HG03354 (cell line): ENCODE results near the gene TMEM143.
"Not testable (repeated sequence)": the region's sequence is repeated elsewhere in the genome, so short reads cannot be mapped to it uniquely, and the experiment has no call there.

ENCODE experiments used
- ATAC-seq: cut with Tn5 transposase; IDR thresholded peaks from one replicate; pipeline ENCODE4 v1.9.1; 2021; ENCODE audit warnings: mild to moderate bottlenecking; ENCODE audit not compliant: unreplicated experiment, poor library complexity, severe bottlenecking

Gene TMEM143

DNA sequence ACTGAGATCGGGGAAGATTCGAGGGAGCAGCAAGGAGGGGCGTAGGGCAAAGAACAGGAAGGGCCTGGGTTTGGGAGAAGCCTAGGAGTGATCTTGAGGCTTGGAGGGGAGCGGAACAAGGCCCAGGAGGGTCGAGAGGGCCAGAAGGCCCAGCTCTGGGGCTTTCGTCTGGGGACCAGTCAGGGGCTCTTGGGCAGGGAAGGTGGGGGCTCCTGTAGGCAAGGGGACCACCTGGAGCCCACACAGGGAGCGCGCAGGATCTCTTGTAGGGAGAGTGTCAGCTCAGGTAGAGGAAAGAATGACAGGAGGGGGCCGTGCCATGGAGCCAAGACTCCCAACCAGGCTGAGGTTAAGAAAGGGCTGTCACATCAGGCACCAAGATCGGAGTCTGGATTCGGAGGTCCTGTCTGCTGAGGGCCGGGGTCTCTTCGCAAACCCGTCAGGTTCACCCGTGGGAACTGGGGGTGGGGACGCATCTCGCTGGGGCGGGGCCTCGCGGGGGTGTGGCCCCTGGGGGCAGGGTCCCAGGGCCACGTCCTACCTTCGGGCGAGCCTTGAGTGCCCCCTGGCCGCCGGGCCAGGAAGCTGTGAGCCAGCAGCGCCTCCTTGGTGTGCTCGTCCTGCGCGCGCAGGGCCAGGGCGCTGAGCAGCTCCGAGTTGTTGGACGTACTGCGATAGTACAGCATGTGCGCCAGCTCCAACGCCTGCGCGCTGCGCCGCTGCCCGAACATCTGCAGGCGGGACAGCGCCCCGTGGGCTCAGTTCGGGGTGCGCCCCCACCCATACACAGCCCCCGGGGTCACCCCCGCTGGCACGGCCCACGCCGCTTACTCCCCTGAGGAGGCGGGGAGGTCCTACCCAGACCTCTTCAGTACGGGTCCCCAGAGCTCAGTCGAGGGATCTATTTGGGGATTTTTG, 30.0 kb downstream of the TMEM143 start:
- peak; percentile 54 for ATAC-seq

DNA sequence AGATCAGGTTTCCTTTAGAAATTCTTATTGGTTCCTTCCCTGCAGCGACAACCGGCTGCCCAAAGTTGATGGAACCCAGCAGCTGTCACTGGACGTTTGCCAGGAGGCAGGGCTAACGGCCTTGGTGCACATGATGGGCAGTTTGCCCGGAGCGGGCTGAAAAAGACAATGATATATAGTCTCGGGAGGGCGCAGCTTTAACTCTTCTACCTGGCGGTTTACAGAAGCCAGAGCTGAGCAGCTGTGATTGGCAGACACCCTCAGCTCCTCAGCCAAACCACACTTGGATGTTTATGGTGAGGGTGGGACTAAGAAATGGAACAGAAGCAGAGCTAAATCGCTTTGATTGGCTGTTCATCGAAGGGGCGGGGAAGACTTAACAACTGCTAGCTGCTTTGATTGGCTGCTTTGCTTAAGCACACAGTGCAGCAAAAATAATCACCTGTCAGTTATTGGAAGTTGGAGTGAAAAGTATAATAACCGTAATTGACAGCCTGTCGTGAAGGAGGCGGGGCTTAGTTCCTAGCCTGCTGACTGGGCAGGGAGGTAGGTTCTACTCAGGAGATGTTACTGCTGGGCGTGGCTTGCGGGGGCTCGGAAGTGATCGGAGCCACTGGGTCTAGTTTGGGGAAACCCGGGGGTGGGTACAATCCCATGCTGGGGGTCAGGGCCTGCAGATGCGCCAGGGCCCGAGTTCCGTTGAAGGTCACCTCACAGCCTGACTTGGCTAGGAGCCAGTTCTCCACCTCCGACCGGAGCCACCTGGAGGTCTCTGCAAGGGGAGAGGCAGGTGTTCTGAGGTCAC, 30.9 kb downstream of the TMEM143 start:
- ATAC-seq = peak; percentile 60

GRCh38 chr19:48332351-48332661, 31.4 kb downstream of the TMEM143 start:
- ATAC-seq = no peak

GRCh38 chr19:48330012-48330681, 33.6 kb downstream of the TMEM143 start:
- peak; percentile 32 for ATAC-seq

DNA sequence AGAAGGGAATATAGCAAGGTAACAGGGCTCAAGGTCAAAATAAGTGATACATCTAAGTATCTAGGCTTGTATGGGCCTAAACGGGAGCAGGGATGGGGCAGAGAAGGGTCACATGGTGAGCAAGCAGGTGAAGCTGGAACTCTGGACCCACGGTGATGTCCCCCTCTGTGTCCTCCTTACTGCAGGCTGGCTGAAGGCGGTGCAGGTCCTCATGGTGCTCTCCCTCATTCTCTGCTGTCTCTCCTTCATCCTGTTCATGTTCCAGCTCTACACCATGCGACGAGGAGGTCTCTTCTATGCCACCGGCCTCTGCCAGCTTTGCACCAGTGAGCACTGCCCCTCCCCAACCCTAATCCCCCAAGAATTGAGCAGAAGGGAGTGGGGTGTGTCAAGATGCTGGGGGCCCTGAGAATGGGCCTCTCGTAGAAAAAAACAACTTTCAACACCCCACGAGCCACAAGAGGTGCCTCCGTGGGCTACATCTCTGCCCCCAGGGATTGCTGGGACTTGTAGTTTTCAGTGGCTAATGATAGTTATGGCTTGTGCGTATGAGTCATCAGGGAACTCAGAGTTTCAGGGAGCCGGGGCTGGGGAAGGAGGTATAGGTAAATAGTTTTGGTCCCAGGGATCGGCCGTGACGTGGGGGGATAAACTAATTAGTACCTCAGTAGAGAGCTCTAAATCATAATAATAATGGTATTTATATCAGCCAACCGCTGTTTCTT, 34.4 kb downstream of the TMEM143 start:
- no peak for ATAC-seq

- no peak for ATAC-seq
These were observed 38.4 kb downstream of the TMEM143 start, which contains the start of gene EMP3 for GRCh38 chr19:48325265-48325910. Gene EMP3 (plus strand): TSS chr19:48325552. CDS start chr19:48326845, 1,293 bp downstream.

- ATAC-seq = peak; percentile 65
These were observed 41.8 kb downstream of the TMEM143 start for GRCh38 chr19:48321622-48322591.

- ATAC-seq = peak; percentile 56
These were observed 42.4 kb downstream of the TMEM143 start for GRCh38 chr19:48321372-48321621.

DNA sequence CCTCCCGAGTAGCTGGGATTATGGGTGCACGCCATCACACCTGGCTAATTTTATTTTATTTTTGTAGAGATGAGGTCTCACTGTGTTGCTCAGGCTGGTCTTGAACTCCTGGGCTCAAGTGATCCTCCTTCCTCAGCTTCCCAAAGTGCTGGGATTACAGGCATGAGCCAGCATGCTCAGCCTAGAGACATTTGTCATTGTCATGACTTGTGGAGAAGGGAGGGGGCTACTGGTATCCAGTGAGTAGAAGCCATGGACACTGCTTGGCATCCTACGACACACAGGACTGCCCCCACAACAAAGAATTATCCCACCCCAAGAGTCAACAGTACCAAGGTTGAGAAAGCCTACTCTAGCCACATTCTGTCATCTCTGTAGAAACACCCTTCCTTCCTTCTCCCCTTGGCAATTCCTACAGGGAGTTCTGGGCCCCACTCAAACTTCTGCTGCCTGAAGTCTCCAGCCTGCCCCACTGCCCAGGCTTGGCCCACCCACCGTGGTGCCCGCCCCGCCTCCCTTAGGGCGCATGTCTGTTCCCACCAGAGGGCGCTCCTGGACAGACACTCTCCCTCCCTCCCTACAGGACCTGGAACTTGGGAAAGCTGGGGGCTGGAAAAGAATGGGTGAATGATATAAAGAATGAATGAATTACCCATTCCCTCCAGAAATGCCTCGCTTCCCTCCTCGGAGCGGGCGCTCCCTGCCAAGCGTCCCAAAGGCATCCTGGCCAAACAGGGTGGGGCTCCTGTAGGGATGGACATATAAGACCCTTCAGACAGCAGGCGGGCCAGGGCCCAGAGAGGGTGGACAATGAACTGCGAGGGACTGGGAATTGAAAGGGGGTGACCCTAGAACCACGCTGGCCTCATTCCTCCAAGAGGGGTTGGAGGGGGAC, 43.8 kb downstream of the TMEM143 start:
- no peak for ATAC-seq

- ATAC-seq = no peak
These were observed 45.3 kb downstream of the TMEM143 start for GRCh38 chr19:48318286-48318987.

- not testable (repeated sequence) for ATAC-seq
These were observed 46.1 kb downstream of the TMEM143 start for GRCh38 chr19:48317708-48317960.

GRCh38 chr19:48315712-48316111, 48.0 kb downstream of the TMEM143 start:
- ATAC-seq = no peak

DNA sequence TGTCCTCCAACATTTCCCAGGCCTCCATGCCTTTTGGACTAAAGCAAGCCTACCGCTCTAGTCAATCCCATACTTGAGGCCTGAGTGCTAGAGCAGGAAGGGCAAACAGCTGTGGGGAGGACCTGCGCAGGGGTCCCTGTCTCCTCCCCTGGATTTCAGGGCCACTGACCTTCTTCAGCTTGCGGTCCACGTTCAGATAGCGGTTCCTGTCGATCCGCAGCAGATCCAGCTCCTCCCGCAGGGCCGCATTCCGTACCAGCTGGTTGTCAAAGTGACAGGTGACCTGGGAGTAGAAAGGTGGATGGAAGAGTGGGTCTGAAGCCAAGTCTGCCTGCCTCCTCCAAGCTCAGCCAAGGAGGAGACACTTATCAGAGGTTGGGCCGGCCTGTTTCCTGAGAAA, 52.4 kb downstream of the TMEM143 start:
- ATAC-seq = no peak

GRCh38 chr19:48310227-48310626, 53.5 kb downstream of the TMEM143 start:
- ATAC-seq = no peak

GRCh38 chr19:48309731-48310130, 54.0 kb downstream of the TMEM143 start:
- ATAC-seq = not testable (repeated sequence)

- ATAC-seq = no peak
These were observed 54.8 kb downstream of the TMEM143 start for GRCh38 chr19:48308631-48309586.
